ENCODE measurements around the gene MAN1A2.
A peak's percentile ranks its signal among the peaks of the same experiment; 100 is the strongest.

The MAN1A2 gene

DNA sequence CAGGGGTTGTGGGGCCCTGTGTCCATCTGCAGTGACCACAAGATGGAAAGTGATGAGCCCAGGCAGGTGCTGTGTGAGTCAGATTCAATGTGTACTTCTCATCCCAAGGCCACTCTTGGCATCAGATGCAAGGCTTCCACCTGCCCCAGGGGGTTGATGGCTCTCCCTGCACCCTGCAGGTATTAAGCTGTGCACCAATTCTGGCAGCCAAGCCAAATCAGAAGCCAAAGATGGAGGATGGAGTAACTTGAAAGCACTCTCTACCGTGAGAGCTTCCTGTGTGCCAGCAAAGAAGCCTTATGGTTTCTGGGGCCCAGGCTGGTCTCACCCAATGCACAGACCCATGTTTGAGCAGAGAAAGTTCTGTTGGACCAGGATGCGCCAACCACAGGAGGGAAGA is 194.3 kb downstream of the MAN1A2 start:
- DNase-seq, result no peak

DNA sequence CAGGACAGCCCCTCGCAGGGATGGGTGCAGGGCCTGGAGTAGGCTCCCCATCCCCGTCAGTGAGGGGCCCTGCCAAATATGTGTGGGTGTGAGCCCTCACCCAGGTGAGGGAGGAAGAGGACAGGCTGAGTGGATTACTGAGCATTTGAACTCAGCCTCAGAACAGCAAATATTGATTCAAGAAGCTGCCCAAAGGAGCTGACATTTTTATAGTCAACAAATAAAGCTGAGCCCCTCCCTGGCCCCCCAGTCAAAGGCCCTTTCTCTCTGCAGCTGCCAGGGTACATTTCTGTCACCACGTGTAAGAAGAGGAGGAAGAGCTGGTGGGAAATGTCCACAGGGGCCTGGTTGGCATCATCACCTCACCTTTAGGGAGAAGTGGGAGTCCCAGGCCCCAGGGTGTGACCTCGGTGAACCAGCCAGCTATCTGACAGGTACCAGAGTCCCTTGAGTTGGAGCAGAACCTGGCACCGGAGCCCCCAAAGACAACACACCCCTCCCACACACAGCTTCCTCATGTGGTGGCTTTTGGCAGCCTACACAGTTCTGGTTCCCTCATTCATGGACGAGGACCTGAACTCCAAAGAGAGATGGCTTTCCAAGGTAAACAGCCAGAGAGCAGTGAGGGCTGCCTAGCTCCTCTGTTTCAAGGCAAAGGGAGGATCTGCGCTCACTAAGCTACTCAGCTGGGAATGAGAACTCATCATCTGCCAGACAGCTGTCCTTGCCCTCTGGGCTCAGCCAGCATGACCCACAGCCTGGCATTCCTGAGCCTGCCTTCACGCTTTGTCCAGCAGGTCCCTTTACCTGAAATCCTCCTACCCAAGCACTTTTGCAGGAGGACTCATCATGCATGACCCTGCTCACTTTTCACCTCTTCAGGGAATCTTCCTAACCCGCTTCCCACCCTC is 195.6 kb downstream of the MAN1A2 start:
- no peak for DNase-seq

DNA sequence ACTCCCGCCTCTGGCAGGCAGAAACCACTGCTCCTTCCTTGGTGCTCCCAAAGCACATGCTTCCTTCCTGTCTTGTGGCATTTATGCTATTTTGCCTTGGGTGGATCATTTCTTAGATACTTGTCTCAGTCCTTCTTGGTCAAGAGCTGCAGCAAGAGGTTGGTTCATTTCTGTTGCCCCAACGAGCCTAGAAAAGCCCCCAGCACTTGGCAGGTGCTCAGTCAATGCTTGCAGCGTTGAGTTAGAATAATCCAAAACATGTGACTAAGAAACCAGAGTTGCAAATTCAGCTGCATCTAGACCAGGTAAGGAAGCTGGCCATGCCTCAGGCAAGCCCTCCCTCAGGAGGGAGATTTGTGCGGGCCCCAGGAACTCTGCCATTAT is 196.2 kb downstream of the MAN1A2 start:
- DNase-seq, result no peak

- no peak for DNase-seq
Observed at GRCh38 chr1:117564227-117565075, 197.2 kb downstream of the MAN1A2 start.

DNA sequence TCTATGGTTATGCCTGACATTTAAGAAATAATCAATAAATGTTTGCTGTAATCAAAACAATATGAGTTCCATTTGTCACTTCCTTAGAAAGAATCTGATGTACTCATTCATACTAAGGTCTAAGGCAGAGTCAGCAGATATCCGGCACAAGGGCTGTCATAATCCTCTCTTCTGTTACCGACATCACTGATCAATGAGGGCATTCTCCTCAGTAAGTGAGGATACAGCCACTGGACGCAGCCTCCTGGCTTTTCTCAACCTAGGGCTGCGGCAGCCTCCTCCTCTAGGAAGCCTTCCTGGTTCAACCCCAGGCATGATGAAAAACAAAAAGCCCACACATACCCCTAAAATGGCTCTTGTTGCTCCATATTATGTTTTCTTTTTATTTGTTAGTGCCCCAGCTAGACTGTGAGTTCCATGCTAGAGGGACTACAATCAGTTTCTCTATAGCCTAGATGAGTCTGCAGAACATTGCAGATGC is 197.9 kb downstream of the MAN1A2 start:
- DNase-seq, result no peak

DNA sequence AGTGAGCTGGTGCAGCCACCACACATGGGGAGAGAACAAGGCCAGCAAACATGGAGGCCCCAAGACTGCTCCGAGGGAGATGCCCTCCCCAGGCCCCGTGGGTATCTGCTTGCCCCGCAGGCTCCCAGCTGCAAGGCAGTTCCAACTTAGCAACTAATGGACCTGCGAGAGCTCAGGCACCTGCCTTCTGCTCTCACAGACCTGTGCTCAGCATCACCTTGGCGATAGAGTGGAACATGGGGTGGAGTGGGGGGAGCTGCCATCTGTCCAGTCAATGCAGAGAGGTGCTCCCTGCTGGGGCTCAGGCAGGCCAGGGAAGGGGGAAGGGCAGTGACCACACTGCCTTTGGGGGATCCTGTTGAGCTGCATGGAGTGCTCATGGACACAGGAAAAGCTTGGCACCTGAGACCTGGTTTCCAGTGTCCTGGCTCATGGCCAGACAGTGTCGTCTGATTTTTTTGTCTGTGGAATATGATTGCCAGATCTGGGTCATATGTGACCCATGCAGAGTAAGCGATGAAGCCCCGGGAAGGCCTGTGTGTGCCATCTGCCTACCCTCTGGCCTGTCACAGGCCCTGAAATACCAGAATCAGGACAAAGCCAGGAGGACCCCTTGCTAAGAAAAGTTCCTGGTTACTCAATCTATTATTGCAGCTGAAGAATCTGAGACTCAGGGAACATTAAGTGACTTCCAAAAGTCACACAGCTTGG is 198.7 kb downstream of the MAN1A2 start:
- DNase-seq, result no peak

- no peak for DNase-seq
Observed at GRCh38 chr1:117566556-117566955, 199.3 kb downstream of the MAN1A2 start.

DNA sequence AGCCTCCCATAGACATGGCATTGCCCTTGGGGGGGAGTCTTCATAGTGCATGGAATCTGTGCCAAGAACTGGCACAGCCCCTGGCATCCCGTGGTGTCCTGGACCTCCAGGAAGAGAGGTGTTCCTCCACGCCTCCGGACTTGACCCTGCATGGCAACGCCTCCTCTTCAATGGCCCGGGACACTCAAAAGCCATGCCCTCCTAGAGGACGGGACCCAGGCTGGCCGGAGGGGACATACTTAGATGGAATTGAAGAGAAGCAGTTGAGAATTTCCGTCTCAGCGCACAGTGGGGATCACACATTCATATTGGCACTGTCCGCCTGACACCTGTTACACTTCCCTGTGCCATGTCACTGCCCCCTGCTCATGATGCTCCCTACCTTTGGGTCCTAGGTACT is 200.2 kb downstream of the MAN1A2 start:
- no peak for DNase-seq

DNA sequence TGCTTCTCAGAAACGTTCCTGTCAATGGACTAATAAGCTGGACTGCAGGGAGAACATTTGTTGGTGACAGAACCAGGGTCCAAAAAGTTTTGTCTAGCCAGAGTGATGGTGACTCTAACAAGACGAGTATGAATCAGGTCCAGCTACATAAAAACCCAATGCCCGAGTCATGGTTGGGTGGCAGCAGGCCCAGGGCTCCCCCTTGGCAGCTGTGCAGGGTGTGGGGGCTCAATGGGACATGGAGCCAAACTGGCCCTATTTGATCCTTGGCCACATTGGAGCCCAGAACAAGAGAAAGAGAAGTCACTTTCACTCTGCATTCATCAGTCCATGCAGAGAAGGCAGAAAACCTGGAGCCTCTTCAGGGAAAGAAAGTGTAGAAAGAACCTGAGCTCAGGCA is 200.7 kb downstream of the MAN1A2 start:
- no peak for DNase-seq

DNA sequence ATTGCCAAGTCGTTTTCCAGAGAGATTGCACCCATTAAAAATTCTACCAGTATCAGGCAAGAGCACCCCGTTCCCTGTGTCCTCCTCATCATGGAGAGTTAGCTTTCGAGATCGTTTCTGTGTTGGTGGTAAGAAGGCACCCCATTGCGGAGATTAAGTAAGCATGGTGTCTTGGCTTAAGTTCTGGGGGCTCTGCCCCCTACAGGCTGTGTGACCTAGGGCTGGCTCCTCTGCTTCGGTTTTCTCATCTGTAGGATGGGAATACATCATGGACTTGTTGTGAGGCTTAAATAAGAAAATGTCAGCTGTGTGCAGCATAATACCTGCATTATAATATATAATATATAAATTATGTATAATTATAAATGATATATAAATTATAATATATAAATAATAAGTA is 201.8 kb downstream of the MAN1A2 start:
- DNase-seq, result no peak

GRCh38 chr1:117569856-117570255 is 202.6 kb downstream of the MAN1A2 start:
- DNase-seq, result no peak

GRCh38 chr1:117570988-117571409 is 203.8 kb downstream of the MAN1A2 start:
- no peak for DNase-seq

DNA sequence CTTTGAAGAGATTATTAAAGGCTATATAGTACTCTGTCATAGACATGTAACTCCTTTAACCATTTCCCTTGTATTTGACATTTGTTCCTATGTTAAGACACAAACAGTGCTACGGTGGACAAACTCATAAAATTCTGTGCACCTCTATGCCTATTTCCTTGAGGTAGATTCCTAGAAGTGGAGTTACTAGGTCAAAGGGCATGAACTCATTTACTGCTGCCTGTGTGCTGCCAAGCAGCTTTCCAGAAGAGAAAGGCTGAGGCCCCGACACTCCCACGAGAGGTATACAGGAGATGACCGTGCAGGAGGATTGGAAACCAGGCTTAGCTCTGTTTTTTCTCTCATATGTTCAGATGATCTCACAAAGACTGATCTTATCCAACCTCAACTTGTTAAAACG is 204.2 kb downstream of the MAN1A2 start:
- no peak for DNase-seq

DNA sequence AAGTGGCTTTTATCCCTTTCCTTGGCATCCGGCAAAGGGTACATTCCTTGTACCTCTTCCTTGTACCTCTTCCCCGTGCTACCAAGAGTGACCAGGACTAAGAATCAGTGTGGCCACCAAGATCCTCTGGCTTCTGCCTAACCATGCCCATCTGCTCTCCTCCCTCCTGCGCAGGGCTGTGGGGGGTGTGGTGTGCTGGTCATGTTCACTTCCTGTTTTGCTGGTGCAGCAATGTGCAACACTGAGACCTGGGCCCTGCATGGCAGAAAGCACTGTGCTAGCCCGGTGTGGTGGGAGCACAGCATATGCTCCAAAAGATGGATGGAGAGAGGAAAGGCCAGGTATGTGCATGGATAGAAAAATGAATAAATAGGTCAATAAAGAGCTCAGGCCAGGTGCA is 205.3 kb downstream of the MAN1A2 start:
- DNase-seq, result peak; percentile 10

GRCh38 chr1:117573386-117574023 is 206.3 kb downstream of the MAN1A2 start:
- no peak for DNase-seq

DNA sequence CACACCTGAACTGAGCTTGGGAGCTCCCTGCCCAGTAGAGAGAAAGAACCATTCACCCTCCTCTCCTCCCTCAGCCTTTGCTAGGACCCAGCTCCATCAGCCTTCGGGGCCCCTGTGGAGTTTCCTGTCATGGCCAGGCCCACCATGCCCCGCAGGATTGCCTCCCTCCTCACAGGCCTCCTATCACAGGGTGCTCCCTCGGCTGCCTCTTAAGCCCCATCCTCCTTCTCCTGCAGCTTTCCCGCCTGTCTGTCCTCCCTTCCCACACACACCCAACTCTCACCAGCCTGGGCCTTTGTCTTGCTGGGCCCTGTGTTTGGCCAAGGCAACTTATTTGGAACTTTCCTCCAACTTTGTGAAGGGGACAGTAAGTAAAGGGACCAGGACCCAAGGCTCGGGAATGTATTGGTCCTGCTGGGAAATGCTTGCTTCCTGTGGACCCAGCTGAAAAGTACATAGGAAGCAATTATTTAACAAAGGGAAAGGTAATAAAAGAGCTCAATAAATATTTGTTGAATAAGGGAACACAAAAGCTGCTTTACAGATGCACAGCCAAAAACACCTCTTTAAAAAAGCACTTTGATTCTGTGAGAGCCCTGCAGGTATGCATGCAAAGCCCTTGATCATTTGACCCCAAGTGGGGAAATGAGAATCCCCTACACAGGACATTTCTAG is 207.0 kb downstream of the MAN1A2 start:
- no peak for DNase-seq

- no peak for DNase-seq
Observed at GRCh38 chr1:117575586-117576225, 208.5 kb downstream of the MAN1A2 start.

DNA sequence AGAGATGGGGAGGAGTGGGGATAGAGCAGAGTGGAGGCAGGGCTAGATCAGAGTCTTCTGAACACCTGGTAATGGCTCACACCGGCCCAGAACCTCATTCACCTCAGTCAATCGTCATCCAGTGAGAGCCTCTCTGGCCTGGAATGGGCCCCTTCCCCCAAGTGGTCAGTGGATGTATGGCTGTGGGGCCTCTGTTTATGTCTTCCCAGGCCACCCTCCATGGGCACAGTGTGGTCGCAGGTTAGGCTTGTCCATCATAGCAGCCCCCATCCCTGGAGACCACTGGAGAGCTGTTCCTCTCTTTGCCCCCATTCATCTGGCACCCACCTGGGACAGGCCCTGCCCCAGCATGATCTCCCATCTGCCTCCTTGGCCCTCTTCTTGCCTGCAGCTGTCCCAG is 209.0 kb downstream of the MAN1A2 start:
- DNase-seq, result no peak

DNA sequence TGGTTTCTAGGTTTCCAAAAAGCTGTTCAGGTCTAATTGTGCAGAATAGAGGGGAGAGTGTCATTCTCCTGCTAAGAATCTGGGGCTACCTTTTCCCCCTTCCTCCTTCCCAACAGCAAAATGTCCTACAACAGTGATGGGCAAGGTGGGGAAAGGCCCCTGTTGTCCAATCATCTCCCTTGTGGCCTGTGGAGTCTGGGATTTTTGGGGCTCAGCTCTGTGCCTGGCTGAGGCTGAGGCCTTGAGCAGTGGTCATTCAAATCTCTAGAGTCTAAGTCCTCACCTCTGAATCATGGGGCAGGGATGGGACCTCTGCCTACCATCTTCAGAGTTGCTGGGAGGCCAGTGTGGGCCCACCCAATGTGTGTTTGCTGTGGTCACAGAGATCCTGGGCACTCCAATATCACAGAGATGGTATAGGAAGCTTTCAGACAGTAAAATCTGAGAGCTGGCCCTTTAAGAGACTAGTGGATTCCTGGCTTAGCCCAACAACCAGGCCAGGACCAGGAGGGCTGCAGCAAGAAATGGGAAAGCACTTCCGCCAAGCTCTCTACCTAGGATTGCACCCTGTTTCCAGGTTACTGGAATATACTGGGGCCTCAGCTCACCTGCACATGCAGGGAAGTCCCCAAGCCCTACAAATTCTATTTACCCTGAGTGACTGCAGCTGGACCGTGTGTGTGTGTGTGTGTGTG is 210.1 kb downstream of the MAN1A2 start:
- no peak for DNase-seq

DNA sequence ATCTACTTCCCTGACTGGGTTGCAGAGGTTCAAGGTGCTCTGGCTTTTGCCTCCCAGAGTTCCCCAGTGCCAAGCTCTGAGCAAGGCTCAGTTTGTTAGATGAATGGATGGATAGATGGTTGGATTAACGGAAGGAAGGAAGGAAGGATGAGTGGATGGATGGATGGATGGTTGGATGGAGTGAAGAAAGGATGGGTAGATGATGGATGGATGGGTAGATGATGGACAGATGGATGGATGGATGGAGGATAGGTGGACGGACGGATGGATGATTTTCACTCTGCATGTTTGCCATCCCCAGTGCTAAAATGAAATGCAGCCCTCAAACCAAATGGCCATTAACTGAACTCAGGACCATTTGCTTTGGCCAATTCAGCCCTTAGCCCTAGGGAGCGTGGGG is 211.2 kb downstream of the MAN1A2 start:
- DNase-seq, result no peak

Data from hematopoietic multipotent progenitor cell treated with erythropoietin and hydrocortisone succinate and interleukin-3 and kit ligand, for 8 days (in vitro differentiated cells).